GM12872 (cell line): ENCODE results near the gene TBCE.

Experiments
- TF ChIP-seq, protein P1 (sequence below): IDR thresholded peaks from 3 replicates; pipeline ENCODE4 v1.5.1; 2011; ENCODE audit warnings: low read depth, mild to moderate bottlenecking, low read length, moderate library complexity; ENCODE audit not compliant: insufficient read depth

Gene TBCE, protein sequence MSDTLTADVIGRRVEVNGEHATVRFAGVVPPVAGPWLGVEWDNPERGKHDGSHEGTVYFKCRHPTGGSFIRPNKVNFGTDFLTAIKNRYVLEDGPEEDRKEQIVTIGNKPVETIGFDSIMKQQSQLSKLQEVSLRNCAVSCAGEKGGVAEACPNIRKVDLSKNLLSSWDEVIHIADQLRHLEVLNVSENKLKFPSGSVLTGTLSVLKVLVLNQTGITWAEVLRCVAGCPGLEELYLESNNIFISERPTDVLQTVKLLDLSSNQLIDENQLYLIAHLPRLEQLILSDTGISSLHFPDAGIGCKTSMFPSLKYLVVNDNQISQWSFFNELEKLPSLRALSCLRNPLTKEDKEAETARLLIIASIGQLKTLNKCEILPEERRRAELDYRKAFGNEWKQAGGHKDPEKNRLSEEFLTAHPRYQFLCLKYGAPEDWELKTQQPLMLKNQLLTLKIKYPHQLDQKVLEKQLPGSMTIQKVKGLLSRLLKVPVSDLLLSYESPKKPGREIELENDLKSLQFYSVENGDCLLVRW

DNA sequence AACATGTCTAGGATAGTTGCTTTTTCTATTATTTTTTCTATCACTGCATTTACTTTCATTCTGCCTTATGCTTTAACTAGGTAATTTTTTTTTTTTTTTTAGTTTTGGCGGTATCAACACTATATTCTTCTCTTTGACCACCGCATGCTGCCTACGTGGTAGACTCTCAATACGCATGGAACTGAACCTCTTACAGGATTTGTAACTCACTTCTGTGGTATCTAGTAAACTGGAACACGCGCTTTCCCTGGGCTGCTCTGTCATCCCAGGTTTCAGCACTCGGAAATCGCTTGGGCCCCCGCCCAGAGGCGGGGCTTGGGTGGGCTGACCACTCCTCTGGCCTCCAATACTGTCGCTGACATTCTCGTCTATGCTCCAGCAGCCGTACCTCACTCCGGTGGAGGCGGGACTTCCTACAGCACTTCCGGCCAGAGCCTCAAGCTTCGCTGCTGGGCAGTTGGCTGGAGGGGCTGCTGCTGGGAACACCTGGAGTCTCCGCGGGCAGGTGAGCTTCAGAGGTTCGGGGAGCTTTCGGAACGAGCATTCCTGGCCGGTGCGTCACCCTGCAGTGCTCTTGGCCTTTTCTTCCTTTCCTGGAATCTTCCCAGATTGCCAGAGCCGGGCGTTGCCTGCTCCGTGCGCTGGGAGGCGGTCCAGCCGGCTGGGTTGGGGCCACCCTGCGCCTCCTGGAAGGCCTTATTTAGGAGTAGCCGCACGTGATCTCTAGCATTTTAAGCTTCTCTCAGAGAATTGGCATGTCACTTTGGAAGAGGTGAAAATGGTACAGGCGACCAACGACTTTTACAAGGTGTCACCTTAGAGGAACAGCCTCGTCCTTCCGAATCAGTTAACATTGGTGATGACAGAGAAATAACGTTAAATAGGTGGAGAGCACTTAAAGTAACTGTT, at the start of gene TBCE:
TSS of gene TBCE (plus strand) at position 428 of the 909 bp plus-strand sequence. CDS start 12,623 bp downstream, outside the sequence.
- TF ChIP-seq, protein P1, sequence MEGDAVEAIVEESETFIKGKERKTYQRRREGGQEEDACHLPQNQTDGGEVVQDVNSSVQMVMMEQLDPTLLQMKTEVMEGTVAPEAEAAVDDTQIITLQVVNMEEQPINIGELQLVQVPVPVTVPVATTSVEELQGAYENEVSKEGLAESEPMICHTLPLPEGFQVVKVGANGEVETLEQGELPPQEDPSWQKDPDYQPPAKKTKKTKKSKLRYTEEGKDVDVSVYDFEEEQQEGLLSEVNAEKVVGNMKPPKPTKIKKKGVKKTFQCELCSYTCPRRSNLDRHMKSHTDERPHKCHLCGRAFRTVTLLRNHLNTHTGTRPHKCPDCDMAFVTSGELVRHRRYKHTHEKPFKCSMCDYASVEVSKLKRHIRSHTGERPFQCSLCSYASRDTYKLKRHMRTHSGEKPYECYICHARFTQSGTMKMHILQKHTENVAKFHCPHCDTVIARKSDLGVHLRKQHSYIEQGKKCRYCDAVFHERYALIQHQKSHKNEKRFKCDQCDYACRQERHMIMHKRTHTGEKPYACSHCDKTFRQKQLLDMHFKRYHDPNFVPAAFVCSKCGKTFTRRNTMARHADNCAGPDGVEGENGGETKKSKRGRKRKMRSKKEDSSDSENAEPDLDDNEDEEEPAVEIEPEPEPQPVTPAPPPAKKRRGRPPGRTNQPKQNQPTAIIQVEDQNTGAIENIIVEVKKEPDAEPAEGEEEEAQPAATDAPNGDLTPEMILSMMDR = no peak

DNA sequence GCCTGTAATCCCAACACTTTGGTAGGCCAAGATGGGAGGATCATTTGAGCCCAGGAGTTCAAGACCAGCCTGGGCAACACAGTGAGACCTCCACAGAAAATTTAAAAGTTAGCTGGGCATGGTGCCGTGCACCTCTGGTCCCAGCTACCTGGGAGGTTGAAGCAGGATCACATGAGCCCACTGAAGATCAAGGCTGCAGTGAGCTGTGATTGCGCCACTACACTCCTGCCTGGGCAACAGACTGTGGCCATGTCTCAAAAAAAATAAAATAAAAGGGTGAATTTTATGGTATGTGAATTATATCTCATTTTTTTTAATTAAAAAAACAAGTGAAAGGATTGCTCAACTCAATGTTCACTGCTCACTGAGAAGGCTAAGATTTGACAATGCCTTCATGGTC, 48.0 kb upstream of the TBCE start:
- TF ChIP-seq, protein P1 = no peak

DNA sequence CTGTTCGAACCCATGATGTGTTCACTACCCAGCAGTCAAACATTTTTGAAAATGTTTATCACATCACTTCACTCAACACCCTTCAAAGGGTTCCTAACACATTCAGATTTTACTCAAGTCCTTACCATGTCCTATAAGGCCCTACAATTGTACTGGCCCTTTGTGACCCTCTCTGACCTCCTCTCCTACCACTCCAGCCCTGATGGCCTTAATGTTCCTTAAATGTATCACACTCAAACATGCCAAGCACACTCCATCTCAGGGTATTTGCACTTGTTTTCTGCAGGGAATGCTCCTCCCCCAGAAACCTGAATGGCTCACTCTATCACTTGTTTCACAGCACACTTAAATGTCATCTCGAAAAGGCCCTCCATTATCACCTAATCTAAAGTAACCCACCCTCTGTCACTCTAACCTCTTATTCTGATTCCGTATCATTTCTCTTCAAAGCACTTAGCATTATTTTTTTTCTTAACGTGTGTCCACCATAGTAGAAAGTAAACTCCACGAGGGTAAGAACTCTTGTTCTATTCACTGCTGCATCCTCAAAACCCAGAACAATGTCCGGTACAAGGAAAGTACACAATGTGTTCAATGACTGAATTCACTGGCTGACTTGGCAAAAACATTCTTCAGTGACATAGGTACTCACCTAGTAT, 46.6 kb upstream of the TBCE start:
- TF ChIP-seq, protein P1 = no peak

DNA sequence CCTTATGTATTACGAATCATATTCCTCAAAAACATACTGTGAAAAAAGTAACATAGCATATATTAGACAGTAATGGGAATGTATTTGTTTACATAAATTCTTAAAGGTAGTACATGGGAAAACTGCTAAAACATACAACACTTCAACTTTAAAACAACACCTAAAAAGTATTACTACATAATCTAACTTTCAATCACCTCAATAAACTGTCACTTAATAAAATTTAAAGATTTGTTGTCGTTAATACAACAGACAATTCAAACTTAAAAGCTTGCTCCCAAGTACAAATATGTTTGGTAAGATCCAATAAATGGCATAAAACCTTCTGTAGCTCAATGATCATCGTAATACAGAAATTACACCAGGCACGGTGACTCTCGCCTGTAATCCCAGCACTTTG, 42.9 kb upstream of the TBCE start:
- TF ChIP-seq, protein P1 = no peak

DNA sequence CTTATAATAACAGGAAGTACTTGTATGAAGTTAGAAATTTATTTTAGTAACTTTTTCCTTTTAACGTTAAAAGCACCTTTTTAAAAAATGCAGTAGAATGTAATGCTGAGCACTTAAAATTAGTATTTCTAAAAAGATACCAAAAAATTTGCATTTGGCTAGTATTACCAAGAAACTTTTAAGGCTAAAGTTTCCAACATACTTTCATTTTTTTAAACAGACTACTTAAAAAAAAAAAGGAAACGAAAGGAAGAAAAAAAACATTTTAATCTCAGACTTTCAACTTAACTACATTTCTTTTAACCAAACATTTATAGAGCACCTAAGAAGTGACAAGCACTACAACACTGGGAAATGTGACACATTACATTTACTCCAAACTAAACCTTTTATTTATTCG, 42.1 kb upstream of the TBCE start:
- TF ChIP-seq, protein P1 = no peak

DNA sequence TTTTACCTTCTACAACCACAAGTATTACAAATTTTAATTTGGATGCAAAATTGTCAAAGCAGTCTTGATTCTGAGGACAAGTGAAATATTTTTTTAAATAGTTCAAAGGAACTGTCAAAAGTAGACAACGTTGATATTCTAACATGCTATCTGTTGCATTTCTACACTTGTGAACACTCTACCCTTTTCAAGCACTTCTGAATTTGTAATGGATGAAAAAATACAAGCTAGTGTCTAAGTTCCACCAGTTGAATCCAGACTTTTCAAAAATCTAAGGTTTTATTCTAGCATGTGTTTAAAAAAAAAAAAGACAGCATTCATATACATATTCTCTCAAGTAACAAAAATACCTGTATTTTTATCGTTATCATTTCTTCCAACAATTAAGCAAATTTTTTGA, 41.4 kb upstream of the TBCE start:
- TF ChIP-seq, protein P1 = no peak
